Immature natural killer cell (primary cell): Measurements from ENCODE around the gene MRPS35. TPM values are rescaled to one million over a fixed set of nuclear protein-coding genes. Genes with fewer than 3 reads are reported as not detected.

Source experiments
- DNase-seq, 3 donors: peaks; one replicate each; pipeline ENCODE4 v3.0.0; 2022; ENCODE audit warnings: mixed read lengths in 1 of 3
- H3K27ac Mint-ChIP-seq, 6 donors: one replicate each; pipeline ENCODE4 v1.8.0; 2020; ENCODE audit warnings: mixed read lengths in 6 of 6, mild to moderate bottlenecking in 5 of 6, inconsistent platforms in 4 of 6, moderate library complexity in 3 of 6
- H3K27me3 Mint-ChIP-seq, 3 donors: one replicate each; pipeline ENCODE4 v1.8.0; 2020 to 2021; ENCODE audit warnings: low read depth in 3 of 3, mild to moderate bottlenecking in 3 of 3, mixed read lengths in 3 of 3, moderate library complexity in 3 of 3, inconsistent platforms in 1 of 3
- H3K36me3 Mint-ChIP-seq, 3 donors: one replicate each; pipeline ENCODE4 v1.8.0; 2020; ENCODE audit warnings: mixed read lengths in 3 of 3, inconsistent platforms in 2 of 3, mild to moderate bottlenecking in 2 of 3
- H3K4me1 Mint-ChIP-seq, 2 donors: one replicate each; pipeline ENCODE4 v1.8.0; 2020; ENCODE audit warnings: inconsistent platforms in 2 of 2, mild to moderate bottlenecking in 2 of 2, mixed read lengths in 2 of 2, moderate library complexity in 1 of 2
- H3K4me3 Mint-ChIP-seq, 5 donors: one replicate each; pipeline ENCODE4 v1.8.0; 2020; ENCODE audit warnings: mild to moderate bottlenecking in 5 of 5, mixed read lengths in 5 of 5, inconsistent platforms in 3 of 5, moderate library complexity in 3 of 5
- H3K9me3 Mint-ChIP-seq, 6 donors: one replicate each; pipeline ENCODE4 v1.8.0; 2020; ENCODE audit warnings: mild to moderate bottlenecking in 6 of 6, mixed read lengths in 6 of 6, inconsistent platforms in 4 of 6, moderate library complexity in 3 of 6
- polyA plus RNA-seq, 3 donors: library from polyadenylated mRNA; unstranded; fragments of 300-500 nt; fragmentation: Illumina TruSeq; gene quantifications; one replicate each; pipeline ENCODE4 v1.2.3, GENCODE V29; 2021

MRPS35 gene
- polyA plus RNA-seq, 3 donors from 2014 or later, result 39.2 to 51.3 (median 41.4) TPM

DNA sequence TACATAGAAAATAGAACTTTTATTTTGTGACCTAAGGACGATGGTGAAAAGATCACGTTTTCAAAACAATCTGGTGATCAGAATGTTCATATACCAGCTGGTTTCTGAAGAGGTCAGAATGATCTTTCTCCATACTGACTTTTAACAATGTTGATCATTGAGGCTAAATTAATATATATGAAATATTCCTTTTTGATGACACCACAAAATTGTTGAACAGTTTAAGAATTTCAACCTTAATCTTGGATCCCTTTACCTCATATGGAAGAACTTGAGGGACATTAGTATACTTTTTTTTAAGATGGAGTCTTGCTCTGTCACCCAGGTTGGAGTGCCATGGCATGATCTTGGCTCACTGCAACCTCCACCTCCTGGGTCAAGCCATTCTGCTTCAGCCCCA lies 17.2 kb upstream of the MRPS35 start:
- H3K27ac Mint-ChIP-seq, result no peak overlapping the region
- H3K4me3 Mint-ChIP-seq, result no peak overlapping the region
- peaks cover 3 to 11% (median 5%) of the 10 kb centered on the region in 3 donors for H3K27me3 Mint-ChIP-seq
- DNase-seq, result no peak
- H3K4me1 Mint-ChIP-seq, result no peaks in the 10 kb centered on the region
- no peaks in the 10 kb centered on the region for H3K9me3 Mint-ChIP-seq
- no peaks in the 10 kb centered on the region for H3K36me3 Mint-ChIP-seq

DNA sequence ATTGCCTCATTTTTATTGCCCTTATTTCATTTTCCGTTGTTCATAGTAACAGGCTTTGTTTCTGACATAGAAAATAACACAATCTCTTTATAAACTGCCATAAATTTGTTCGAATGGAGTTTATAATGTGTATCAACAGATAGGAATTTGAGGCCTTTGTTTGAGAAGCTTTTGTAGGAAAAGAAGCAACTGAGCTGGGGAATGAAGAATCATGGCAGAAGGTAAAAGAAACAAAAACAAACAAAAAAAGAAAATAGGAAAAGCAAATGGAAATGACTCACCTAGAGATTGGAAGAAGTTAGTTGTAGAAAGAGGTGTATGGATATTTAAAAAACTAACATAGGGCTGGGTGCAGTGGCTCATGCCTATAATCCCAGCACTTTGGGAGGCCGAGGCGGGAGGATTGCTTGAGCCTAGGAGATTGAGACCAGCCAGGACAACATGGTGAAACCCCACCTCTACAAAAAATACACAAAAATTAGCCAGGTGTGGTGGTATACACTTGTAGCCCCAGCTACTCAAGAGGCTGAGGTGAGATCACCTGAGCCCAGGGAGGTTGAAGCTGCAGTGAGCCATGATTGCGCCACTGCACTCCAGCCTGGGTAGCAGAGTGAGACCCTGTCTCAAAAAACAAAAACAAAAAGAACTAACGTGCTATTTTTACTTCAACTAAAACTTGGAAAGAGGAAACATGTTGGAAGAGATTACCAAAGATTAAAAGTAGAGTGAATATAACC lies 14.9 kb upstream of the MRPS35 start:
- Mint-ChIP-seq H3K27me3 (peaks cover 0 to 14% (median 7%) of the 10 kb centered on the region in 3 donors), H3K4me3 (no peak overlapping the region), H3K9me3 (no peaks in the 10 kb centered on the region), H3K36me3 (no peaks in the 10 kb centered on the region), H3K27ac (peak overlapping the region in 1 of 6 donors; percentile 13), H3K4me1 (no peaks in the 10 kb centered on the region)
- no peak for DNase-seq

DNA sequence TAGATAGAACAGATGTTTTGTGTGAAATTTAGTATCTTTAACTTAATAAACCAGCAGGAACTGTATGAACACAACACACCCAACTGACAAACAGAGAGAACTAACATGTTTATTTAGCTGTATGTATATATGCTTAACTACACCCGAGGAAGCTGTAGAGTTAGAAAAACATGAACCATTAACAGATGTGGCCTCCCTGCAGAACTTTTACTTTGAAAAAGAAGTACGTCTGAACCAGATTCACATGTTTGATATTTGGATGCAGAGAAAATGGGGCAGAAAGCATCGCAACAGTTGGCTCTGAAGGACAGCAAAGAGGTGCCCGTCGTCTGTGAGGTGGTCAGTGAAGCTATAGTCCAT lies 14.4 kb upstream of the MRPS35 start, which contains the start of gene REP15:
Gene REP15 (plus strand): TSS at position 155 of the 360 bp plus-strand sequence. CDS start 116 bp downstream, at position 271.
- no peaks in the 10 kb centered on the region for H3K4me1 Mint-ChIP-seq
- H3K36me3 Mint-ChIP-seq, result no peaks in the 10 kb centered on the region
- H3K27ac Mint-ChIP-seq, result peak within 1 kb of the TSS in 1 of 6 donors; percentile 13

DNA sequence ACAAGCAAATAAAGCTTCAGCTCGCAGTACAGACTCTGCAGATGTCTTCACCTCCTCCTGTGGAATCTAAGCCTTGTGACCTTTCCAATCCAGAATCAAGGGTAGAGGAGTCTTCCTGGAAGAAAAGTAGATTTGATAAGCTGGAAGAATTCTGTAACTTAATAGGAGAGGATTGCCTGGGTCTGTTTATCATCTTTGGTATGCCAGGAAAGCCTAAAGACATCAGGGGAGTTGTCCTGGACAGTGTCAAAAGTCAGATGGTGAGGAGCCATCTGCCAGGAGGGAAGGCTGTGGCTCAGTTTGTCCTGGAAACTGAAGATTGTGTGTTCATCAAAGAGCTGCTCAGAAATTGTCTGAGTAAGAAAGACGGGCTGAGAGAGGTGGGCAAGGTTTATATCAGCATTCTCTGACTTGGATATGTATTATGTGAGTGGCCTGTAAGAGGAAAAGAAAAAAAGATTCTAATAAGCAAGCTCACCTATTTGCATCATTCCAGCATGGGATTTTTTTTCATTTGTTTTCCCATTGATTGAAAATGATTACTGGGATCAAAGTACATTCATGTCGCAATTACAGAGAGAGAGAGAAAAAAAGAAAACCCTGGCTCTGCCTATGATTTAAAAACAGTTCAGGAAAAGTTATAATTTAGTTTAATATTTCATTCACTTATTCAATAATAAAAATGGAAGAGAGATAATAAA lies 13.6 kb upstream of the MRPS35 start:
- DNase-seq, result no peak
- no peaks in the 10 kb centered on the region for H3K36me3 Mint-ChIP-seq
- H3K4me3 Mint-ChIP-seq, result no peak overlapping the region
- peaks cover 0 to 16% (median 7%) of the 10 kb centered on the region in 3 donors for H3K27me3 Mint-ChIP-seq
- no peaks in the 10 kb centered on the region for H3K9me3 Mint-ChIP-seq
- no peaks in the 10 kb centered on the region for H3K4me1 Mint-ChIP-seq
- H3K27ac Mint-ChIP-seq, result no peak overlapping the region

More for the DNA sequence above, 14.4 kb upstream of the MRPS35 start, which contains the start of gene REP15:
- no peak for DNase-seq
- Mint-ChIP-seq H3K4me3 (no peak within 1 kb of the TSS), H3K9me3 (no peaks in the 10 kb centered on the region), H3K27me3 (peaks cover 0 to 16% (median 7%) of the 10 kb centered on the region in 3 donors)

DNA sequence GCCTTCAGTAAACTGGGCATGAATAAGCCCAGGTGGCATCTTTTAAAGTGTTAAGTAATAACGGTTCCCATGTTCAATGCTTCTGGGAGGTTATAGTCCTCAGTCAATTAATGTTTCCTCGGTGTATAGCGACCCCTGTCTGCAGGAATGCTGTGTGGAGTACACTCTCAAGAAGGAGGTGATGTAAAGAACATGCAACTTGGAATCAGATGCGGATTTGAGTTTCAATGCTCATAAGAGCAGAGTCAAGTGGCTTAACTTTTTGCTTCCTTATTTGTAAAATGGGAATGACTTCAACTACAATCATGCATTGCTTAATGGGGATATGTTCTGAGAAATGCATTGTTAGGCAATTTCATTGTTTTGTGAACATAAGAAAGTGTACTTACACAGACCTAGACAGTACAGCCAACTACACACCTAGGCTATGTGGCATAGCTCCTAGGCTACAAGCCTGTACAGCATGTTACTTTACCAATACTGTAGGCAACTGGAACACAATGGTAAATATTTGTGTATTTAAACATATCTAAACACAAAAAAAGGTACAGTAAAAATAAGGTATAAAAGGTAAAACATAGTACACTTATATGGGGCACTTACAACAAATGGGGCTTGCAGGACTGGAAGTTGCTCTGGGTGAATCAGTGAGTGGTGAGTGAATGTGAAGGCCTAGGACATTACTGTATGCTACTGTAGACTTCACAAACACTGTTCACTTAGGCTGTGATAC lies 6.7 kb upstream of the MRPS35 start:
- Mint-ChIP-seq H3K9me3 (no peaks in the 10 kb centered on the region), H3K27me3 (peaks cover 2 to 6% (median 3%) of the 10 kb centered on the region in 3 donors), H3K36me3 (no peaks in the 10 kb centered on the region), H3K4me3 (no peak overlapping the region), H3K4me1 (no peaks in the 10 kb centered on the region), H3K27ac (no peak overlapping the region)
- DNase-seq, result peak; percentile 24 to 44 (median 41)

DNA sequence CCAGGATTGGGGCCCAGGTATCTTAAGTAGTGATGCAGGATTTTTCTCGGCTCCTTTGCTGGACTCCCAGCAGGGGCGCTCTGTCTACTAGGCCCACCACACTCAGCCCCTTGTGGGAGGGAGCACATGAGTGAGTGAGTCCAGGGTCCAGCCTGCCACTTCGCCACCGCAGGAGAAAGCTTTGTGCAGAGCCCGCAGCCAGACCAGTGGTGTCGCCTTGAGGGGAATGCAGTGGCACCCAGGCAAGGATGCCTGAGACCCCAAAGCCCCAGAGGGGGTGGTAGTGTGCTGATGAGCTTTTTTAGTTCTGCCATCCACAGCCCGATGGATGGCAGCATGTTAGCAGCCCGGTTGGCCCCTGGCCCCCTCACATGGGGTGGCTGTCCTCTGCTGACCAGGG lies 5.4 kb upstream of the MRPS35 start:
- H3K4me3 Mint-ChIP-seq, result no peak overlapping the region
- H3K27ac Mint-ChIP-seq, result no peak overlapping the region
- no peaks in the 10 kb centered on the region for H3K36me3 Mint-ChIP-seq
- peaks cover 4 to 5% of the 10 kb centered on the region in 2 donors for H3K4me1 Mint-ChIP-seq
- H3K27me3 Mint-ChIP-seq, result peaks cover 0 to 5% (median 5%) of the 10 kb centered on the region in 3 donors
- H3K9me3 Mint-ChIP-seq, result no peaks in the 10 kb centered on the region
- DNase-seq, result no peak

DNA sequence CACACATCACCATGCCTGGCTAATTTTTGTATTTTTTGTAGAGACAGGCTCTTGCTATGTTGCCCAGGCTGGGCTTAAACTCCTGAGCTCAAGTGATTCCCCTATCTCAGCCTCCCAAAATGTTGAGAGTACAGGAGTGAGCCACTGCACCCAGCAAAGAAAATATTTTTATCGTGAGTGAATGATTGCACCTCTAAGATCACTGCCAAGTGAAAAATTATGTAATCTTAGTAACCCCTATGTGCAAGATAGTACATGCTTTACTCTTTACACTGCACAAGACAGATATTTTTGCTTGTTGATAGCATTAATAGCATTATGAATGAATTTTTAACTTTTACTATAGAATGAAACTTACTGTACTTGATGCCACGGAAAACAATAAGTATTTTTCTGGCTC lies 3.4 kb upstream of the MRPS35 start:
- DNase-seq, result no peak
- no peak overlapping the region for H3K4me3 Mint-ChIP-seq
- no peak overlapping the region for H3K27ac Mint-ChIP-seq
- peaks cover 22 to 24% of the 10 kb centered on the region in 2 donors for H3K4me1 Mint-ChIP-seq
- H3K9me3 Mint-ChIP-seq, result no peaks in the 10 kb centered on the region
- H3K36me3 Mint-ChIP-seq, result no peaks in the 10 kb centered on the region
- H3K27me3 Mint-ChIP-seq, result peaks cover 0 to 15% (median 9%) of the 10 kb centered on the region in 3 donors

DNA sequence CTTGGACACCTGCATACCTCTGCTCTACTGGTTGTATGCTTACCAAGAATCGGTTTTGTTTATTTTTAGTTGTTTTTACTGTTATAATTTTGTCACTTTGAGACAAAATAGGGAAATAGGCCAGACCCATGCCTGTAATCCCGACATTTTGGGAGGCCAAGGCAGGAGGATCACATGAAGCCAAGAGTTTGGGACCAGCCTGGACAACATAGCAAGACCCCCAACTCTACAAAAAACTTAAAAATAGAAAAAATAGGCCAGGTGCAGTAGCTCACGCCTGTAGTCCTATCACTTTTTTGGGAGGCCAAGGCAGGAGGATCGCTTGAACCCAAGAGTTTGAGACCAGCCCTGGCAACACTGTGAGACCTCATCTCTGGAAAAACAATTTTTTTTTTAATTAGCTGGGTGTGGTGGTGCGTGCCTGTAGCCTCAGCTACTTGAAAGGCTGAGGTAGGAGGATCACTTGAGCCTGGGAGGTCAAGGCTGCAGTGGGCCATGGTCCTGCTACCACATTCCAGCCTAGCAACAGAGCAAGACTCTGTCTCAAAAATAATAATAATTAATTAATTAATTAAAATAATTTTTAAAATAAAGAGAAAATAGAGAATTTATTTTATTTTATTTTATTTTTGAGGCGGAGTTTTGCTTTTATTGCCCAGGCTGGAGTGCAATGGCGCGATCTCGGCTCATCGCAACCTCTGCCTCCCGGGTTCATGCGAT lies 1.3 kb upstream of the MRPS35 start:
- Mint-ChIP-seq H3K36me3 (no peaks in the 10 kb centered on the region), H3K9me3 (no peaks in the 10 kb centered on the region), H3K4me1 (peaks cover 32 to 41% of the 10 kb centered on the region in 2 donors), H3K4me3 (peak overlapping the region; percentile 47 to 100 (median 97)), H3K27ac (peak overlapping the region in 1 of 6 donors; percentile 93), H3K27me3 (peaks cover 0 to 15% (median 9%) of the 10 kb centered on the region in 3 donors)
- no peak for DNase-seq

DNA sequence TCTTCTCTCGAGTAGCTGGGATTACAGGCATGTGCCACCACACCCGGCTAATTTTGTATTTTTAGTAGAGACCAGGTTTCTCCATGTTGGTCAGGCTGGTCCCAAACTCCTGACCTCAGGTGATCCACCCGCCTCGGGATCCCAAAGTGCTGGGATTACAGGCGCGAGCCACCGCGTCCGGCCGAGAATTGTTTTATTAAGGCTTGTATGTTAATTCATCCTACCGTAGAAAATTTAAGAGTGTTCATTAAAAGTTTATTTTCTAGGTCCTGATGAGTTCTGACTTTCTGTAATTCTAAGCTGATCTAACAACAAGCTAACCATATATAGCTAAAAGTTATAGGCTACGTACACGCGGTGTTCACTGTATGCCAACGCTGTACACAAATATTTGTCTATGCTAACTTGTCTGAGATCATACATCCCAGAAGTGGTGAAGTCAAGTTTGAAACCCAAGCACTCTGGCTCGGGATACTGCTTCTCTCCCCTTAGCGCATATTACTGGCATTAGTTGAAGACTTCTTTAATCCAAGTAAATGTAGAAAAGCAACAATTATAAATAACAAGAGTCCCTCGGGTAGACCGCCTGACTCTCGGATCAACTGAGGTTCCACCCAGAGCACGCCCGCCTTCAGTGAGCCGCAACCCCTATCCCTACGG lies 570 bp upstream of the MRPS35 start:
- Mint-ChIP-seq H3K4me3 (peak overlapping the region; percentile 95 to 100 (median 98)), H3K27ac (peak overlapping the region; percentile 91 to 99 (median 95)), H3K9me3 (no peaks in the 10 kb centered on the region), H3K4me1 (peaks cover 32 to 45% of the 10 kb centered on the region in 2 donors), H3K27me3 (peaks cover 0 to 15% (median 9%) of the 10 kb centered on the region in 3 donors), H3K36me3 (no peaks in the 10 kb centered on the region)
- DNase-seq, result no peak

DNA sequence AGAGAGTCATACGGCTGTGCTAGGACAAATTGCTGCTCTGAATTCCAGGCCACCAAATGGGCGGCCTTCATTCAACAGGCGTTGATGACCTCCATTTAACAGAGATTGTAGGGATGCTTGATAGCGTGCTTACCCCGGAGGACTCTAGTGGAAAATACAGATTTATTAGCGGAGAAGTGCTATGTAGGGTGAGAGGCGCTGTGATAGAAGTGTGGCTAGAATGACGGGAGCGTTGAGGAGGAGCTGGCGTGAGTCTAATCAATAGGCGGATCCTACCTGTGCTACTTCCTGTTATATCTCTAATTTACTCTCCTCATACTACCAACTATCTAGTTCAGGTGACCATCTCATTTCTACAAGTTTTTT lies 668 bp downstream of the MRPS35 start:
- peak in 1 of 3 donors; percentile 19 for DNase-seq
- Mint-ChIP-seq H3K4me3 (peak overlapping the region; percentile 95 to 100 (median 98)), H3K36me3 (no peaks in the 10 kb centered on the region), H3K4me1 (peaks cover 32 to 45% of the 10 kb centered on the region in 2 donors), H3K9me3 (no peaks in the 10 kb centered on the region), H3K27ac (peak overlapping the region; percentile 91 to 97 (median 94)), H3K27me3 (peaks cover 0 to 15% (median 9%) of the 10 kb centered on the region in 3 donors)

DNA sequence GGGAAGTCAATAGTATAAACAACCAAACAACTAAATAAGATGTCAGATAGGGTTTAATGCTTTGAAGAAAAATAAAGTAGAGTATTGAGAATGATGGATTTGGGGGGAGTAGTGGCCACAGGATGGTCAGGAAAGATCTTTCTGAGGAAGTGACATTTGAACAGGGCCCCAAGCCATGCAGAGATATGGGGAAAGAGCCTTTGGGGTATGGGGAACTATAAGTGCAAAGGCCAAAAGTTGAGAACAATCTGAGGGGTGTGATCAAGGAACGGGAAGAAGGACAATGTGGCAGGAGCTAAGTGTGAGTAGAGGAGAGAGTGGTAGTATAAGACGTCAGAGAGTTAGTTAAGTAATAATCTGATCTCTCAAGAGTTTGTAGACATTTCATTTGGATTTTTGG lies 1.3 kb downstream of the MRPS35 start:
- peaks cover 32 to 45% of the 10 kb centered on the region in 2 donors for H3K4me1 Mint-ChIP-seq
- no peak for DNase-seq
- peaks cover 0 to 15% (median 9%) of the 10 kb centered on the region in 3 donors for H3K27me3 Mint-ChIP-seq
- H3K4me3 Mint-ChIP-seq, result peak overlapping the region; percentile 95 to 100 (median 98)
- peak overlapping the region in 3 of 6 donors; percentile 2 to 93 (median 6) for H3K27ac Mint-ChIP-seq
- no peaks in the 10 kb centered on the region for H3K36me3 Mint-ChIP-seq
- H3K9me3 Mint-ChIP-seq, result no peaks in the 10 kb centered on the region

DNA sequence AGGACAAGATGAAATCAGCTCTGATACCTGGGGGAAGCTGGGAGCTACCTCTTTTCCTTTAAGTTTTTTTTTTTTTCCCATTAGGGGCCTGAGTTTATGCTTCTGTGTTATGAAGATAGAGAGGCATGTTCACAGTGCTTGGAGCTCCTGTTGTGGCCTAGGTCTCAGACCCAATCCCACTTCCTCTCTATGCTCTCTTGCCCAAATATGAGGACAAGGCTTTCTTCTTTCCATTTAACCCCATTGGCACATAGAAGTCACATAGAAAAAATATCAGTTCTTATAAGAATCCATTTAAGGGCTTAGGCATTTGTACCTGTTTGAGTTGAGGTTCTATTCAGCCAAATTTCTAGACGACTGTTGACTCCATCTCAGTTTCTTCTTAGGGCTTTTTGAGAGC lies 12.6 kb downstream of the MRPS35 start:
- no peak overlapping the region for H3K27ac Mint-ChIP-seq

More for the DNA sequence above, 12.6 kb downstream of the MRPS35 start:
- Mint-ChIP-seq H3K27me3 (peaks cover 0 to 2% (median 0%) of the 10 kb centered on the region in 3 donors), H3K36me3 (peaks cover 3 to 12% (median 4%) of the 10 kb centered on the region in 3 donors), H3K4me3 (no peak overlapping the region), H3K9me3 (no peaks in the 10 kb centered on the region), H3K4me1 (peaks cover 0 to 3% of the 10 kb centered on the region in 2 donors)
- DNase-seq, result no peak
